Esophagus muscularis mucosa (tissue), 3 donors: ENCODE measurements around the gene MACROD2.

Source experiments
- CTCF ChIP-seq, 3 experiments: fragments of 200-600 bp in 2 of 3; fragments of 450-650 bp in 1 of 3; sonication (generic) in 2 of 3; IDR thresholded peaks; one replicate each; pipeline ENCODE4 v1.5.1; 2017 to 2019; ENCODE audit warnings: antibody characterized with exemption in 3 of 3, mild to moderate bottlenecking in 2 of 3, moderate library complexity in 1 of 3
- POLR2A ChIP-seq: fragments of 450-650 bp; IDR thresholded peaks from one replicate; pipeline ENCODE4 v1.6.1; 2017; ENCODE audit warnings: antibody characterized with exemption, moderate library complexity, mild to moderate bottlenecking, low read depth

GRCh38 chr20:15928946-15929345 is 1933.6 kb downstream of the MACROD2 start:
- TF ChIP-seq CTCF (IDR thresholded peaks at IDR 0.05) = no peak
- TF ChIP-seq POLR2A = no peak
